ENCODE results near the gene DCDC1.

The DCDC1 gene

GRCh38 chr11:31102316-31102715 lies 267.2 kb downstream of the DCDC1 start:
- no peak for DNase-seq

DNA sequence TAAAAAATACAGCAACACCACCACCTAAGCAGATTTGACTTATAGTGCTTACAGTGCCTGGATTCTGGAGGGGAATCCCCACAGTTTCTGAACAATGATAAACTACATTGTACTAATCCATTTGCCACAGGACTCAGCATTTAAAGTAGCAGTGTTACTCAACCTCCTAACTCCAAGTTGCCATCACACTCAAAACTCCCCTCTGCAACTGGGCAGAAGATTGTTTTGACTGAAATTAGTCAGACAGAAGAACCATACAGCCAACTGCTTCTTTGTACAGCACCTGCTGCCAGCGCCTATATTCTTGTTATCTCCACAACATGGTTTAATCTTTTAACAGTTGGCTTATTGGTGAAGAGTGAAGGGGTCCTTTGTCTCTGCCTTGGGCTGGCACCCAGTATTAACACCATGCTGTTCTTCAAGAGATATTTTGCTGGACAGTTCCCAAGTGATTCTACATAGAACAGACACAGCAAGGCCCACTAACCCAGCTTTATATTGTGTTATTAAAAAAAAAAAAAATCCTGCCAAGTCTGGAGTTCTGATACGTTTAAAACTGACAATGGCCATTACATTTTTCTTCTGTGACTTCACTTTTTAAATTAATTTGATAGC lies 273.2 kb downstream of the DCDC1 start:
- peak; percentile 68 for DNase-seq

GRCh38 chr11:31092638-31093037 lies 276.9 kb downstream of the DCDC1 start:
- DNase-seq, result no peak

DNA sequence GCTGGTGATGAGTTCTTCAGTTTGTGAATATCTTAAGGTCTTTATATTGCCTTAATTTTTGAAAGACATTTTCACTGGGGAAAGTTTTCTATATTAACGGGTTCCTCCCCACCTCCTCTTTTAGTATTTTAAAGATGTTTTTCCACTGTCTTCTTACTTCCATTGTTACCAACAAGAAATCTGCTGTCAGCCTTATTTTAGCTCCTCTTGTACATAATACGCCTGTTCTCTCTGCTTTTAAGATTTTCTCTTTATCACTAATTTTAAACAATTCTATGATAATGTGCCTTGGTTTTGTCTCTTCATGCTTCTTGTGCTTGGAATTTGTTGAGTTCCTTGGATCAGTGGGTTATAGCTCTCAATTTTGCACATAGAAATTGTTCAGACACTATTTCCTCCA lies 280.4 kb downstream of the DCDC1 start:
- no peak for DNase-seq

- DNase-seq, result no peak
Measured at GRCh38 chr11:31069447-31070205, 299.9 kb downstream of the DCDC1 start.

- DNase-seq, result peak; percentile 98
Measured at GRCh38 chr11:31060880-31061279, 308.7 kb downstream of the DCDC1 start.

DNA sequence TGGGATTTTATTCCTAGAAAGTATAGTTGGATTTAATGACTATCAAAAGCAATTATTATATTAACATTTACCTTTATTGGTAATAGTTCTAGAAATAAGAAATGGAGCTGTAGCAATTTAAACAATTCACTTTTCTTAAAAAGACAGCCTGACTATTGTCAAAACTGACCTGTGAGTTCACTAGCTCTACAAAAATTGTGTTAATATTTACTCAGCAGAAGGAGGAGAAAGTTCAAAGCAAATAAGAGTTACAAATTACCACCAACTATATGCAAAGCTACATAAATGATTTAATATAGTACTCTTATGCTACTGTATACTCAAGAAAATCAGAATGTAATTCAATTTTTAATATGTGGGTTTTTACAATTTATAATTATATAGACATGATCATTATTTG lies 310.0 kb downstream of the DCDC1 start:
- no peak for DNase-seq

DNA sequence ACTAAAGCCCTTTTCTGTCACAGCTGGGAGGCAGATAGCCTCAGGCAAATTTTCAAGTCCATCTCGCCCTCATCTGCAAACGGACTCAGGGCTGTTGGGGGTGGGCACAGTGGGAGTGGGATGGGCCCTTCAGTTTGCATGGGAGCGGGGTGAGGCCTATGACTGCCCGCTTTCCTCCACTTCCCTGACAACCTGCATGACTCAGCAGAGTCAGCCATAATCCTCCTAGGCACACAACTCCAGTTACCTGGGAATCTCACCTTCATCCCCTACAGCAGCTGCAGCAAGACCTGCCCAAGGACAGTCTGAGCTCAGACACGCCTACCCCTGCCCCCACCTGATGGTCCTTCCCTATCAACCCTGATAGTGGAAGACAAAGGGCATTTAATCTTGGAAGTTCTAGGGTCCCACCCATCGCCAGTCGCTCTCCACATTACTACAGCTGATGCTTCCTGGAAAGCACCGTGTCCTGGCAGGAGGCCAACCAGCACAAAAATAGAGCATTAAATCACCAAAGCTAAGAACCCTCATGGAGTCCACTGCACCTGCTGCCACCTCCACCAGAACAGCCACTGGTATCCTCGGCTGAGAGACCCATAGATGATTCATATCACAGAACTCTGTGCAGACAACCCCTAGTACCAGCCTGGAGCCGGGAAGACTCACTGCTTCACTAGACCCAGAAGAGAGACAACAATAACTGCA lies 319.3 kb downstream of the DCDC1 start:
- DNase-seq, result no peak

DNA sequence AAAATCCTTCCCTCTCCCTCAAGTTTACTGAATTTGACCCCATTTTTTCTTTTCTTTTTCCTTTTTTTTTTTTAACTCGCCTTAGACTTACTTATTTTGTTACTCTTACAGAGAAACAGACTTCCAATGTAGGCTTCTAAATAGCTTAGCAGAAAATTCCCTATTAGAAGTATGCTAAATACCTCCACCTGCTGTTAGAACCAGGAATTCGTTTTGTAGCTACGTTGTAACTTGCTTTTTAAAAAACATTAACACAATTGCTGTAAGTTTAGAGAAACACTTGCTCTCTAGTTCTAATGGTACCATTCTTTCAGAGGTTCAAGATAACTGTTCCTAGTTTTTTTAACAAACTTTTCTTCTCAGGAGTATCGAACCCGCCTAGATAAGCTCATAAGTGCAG lies 324.2 kb downstream of the DCDC1 start:
- peak; percentile 10 for DNase-seq

- peak; percentile 86 for DNase-seq
Measured at GRCh38 chr11:31030138-31030792, 339.3 kb downstream of the DCDC1 start.

DNA sequence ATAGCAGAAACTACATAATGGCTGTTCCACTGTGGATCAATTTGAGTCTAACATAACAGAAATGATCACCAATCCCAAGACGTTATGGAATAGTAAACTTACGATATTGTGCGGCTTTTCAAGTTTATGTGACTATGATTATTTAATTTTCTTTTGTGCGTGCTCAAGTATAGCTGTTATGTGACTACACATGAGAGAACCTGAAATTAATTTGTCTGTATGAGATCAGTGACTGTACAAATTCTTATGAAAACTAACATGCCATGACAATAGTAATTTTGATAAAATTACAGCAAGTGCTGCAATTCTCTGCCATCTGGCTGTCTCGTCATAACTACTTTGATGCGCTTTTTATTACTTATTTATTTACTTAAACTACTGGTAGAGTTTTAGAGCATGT lies 343.2 kb downstream of the DCDC1 start:
- no peak for DNase-seq

DNA sequence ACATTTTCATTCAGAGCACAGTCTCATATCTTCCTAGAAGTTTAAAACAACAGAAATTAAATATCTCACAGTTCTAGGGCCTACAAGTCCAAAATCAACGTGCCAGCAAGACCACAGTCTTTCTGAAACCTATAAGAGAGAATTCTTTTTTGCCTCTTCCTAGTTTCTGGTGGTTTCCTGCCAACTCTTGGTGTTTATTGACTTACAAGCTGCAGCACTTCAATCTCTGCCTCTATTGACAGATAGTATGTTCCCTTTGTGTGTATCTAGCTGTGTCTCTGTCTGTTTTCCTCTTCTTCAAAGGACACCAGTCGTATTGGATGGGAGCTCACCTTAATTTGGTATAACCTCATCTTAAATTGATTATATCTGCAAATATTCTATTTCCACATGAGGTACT lies 347.5 kb downstream of the DCDC1 start:
- no peak for DNase-seq

DNA sequence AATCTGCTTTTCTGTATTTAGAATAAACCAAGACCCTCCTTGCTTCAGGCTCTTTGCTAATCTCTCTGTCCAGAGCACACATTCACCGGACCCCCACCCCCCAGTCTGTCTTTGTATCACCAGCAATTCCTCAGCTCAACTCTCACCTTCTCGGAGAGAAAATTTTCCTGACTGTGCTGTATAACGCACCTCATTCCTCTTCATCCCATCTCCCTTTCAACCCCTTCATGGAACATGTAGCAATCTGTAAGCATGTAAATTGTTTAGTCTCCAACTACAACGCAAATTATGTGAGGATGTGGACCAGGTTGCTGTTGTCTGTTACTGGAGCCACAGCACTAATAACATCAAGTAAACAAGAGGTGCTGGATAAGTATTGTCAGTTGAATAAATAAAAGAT lies 349.8 kb downstream of the DCDC1 start:
- no peak for DNase-seq

GRCh38 chr11:31005202-31005601 lies 364.3 kb downstream of the DCDC1 start:
- DNase-seq, result no peak

- peak; percentile 89 for DNase-seq
Measured at GRCh38 chr11:31001427-31001826, 368.1 kb downstream of the DCDC1 start.

- peak; percentile 76 for DNase-seq
Measured at GRCh38 chr11:31000381-31000780, 369.2 kb downstream of the DCDC1 start.

DNA sequence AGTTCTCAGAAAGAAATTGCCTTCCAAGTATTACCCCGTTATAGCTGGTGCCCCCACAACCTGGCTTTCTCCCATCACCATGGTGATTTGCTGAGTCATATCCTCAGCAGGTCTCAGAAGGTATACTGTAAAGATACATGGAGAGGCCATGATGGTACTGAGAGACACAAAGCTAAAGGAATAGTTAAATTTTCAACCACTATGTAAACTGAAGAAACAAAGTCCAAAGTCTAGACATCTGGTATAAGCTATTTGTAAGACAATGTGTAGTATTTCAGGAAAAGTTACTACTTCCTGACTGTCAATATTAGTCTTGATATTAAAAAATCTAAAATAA lies 377.1 kb downstream of the DCDC1 start:
- no peak for DNase-seq

GRCh38 chr11:30991802-30992512 lies 377.6 kb downstream of the DCDC1 start:
- DNase-seq, result no peak

- DNase-seq, result no peak
Measured at GRCh38 chr11:30991376-30991775, 378.2 kb downstream of the DCDC1 start.

DNA sequence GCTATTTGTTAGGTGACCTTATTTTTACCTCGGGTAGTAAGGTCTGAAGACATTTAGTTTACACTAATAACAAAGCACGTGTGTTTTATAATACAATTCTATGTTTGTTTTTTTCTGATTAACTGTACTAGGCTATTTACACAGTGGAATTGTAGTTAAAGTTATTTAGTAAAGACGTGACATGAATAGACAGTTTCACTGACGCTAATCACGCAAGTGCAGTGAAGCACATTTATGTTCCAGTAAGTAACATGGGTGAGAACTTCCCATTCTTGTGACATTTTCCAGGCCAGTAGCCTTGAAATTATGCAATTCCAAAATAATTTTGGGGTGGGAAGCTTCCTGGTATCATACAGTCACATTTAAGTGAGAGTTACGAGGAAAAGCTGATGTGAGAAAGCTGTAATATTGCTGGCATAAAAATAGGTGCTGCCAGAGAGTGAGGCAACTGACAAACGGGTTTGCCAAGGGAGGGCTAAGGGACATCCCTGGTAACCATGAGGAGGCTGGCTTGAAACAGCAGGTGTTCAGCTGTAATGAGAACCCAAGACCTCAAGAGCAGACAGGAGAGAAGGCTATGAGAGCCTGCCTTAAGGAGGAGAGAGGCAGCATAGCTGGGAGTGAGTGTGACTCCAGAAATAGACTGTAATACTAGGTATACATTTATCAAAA lies 378.8 kb downstream of the DCDC1 start:
- peak; percentile 71 for DNase-seq

DNA sequence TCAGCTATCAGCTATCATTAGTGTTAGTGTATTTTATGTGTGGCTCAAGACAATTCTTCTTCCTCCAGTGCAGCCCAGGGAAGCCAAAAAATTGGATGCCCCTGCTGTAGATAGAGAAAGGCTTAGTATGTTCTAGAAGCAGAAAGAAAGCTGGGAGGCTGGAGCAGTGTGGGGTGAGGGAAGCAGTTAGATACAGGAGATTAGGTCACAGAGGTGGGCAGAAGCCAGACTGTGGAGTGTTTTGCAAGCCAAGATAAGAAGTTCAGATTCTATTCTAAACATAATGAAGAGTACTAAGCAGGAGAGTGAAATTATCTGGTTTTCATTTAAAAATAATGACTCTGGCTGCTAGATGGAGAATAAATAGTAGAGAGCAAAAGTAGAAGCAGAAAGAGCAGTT lies 381.7 kb downstream of the DCDC1 start:
- DNase-seq, result no peak

DNA sequence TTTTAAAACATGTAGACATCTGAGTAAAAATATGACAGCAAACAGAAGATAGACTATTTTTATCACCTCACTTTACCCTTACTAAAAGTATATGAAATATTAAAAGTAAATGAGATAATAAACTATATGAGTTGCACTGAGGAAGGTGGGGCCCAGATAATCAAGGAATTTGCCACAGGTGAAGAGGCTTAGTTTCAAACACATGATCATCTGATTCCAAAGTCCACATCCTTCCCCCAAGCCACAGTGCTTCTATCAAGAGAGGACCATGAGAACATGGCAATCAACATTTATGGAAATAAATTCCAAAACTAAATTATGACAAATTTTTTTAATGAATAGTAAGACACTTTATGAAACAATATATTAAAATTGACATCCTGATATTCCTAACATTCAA lies 384.0 kb downstream of the DCDC1 start:
- DNase-seq, result no peak

DNA sequence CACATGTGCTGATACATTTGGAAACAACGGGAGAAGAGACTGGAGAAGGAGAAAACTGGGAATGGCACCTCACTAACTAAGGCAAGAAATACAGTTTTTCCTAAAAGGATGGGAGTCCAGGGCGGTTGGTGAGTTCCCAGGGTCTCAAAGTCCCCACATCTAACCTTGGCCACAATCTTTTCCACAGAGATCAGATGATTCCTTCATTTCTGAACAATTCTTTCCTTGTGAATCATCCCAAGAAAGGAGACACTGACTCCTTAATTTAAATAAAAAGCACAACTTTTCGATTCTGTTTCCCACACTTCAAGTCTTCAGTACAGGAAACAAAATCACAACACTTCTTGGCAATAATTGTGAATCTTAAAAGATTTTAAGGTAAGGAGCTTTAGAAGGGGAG lies 384.7 kb downstream of the DCDC1 start:
- no peak for DNase-seq
